Upper lobe of left lung (tissue), 6 donors: ENCODE data around the gene PLXND1. TPM values are rescaled to one million over a fixed set of nuclear protein-coding genes. Genes with fewer than 3 reads are reported as not detected.

ENCODE experiments used
- ATAC-seq, 2 donors: fragments of 200-7000 bp; cut with Tn5 transposase; one replicate each; pipeline ENCODE4 v1.9.1; 2022; ENCODE audit warnings: mild to moderate bottlenecking in 2 of 2, moderate library complexity in 2 of 2; ENCODE audit not compliant: low FRiP score in 2 of 2
- DNase-seq, 2 donors: peaks; one replicate each; pipeline ENCODE4 v3.0.0-alpha.2; 2019 to 2020
- H3K27ac ChIP-seq, 4 donors: fragments of 200-600 bp; sonication (generic); one replicate each; pipeline ENCODE4 v1.5.1; 2016 to 2019
- H3K27me3 ChIP-seq, 4 donors: fragments of 200-600 bp; sonication (generic); one replicate each; pipeline ENCODE4 v1.5.1; 2017 to 2019
- H3K36me3 ChIP-seq, 4 donors: fragments of 200-600 bp; sonication (generic); one replicate each; pipeline ENCODE4 v1.5.1; 2016 to 2019
- H3K4me1 ChIP-seq, 4 donors: fragments of 200-600 bp; sonication (generic); one replicate each; pipeline ENCODE4 v1.5.1; 2018 to 2019
- H3K4me3 ChIP-seq, 4 donors: fragments of 200-600 bp; sonication (generic); one replicate each; pipeline ENCODE4 v1.5.1; 2017 to 2019; ENCODE audit warnings: mild to moderate bottlenecking in 2 of 4, moderate library complexity in 1 of 4
- H3K9me3 ChIP-seq, 4 donors: fragments of 200-600 bp; sonication (generic); one replicate each; pipeline ENCODE4 v1.5.1; 2018 to 2019
- EP300 ChIP-seq, 4 donors: sonication (generic); formaldehyde crosslinking; IDR thresholded peaks; one replicate each; pipeline ENCODE4 v1.5.1; 2017; ENCODE audit warnings: antibody characterized with exemption in 4 of 4, control low read depth in 2 of 4
- POLR2A ChIP-seq, 4 donors: fragments of 450-650 bp; IDR thresholded peaks; one replicate each; pipeline ENCODE4 v1.5.1; 2016 to 2017; ENCODE audit warnings: antibody characterized with exemption in 4 of 4, mild to moderate bottlenecking in 2 of 4
- POLR2AphosphoS5 ChIP-seq, 2 donors: sonication (generic); formaldehyde crosslinking; IDR thresholded peaks; one replicate each; pipeline ENCODE4 v1.5.1; 2017; ENCODE audit warnings: antibody characterized with exemption in 2 of 2
- WGBS, 2 donors: methylation state at CpG; one replicate each; pipeline ENCODE4 v1.1.5; 2017 to 2018; 5-methylcytosine and 5-hydroxymethylcytosine counted together
- total RNA-seq, 6 donors: library from RNA; depleted of rRNA in 4 of 6; stranded (reverse); fragments of >200 nt in 4 of 6; gene quantifications; one replicate each; pipeline versions ENCODE4 v1.1.0 to v1.2.1, GENCODE V29; 2016 to 2021
- TF ChIP-seq, protein P1 (sequence below), 6 experiments: fragments of 450-650 bp in 4 of 6; fragments of 200-600 bp in 2 of 6; sonication (generic) in 2 of 6; IDR thresholded peaks; one replicate each; pipeline ENCODE4 v1.5.1; 2016 to 2019; ENCODE audit warnings: antibody characterized with exemption in 6 of 6
- donor health status: DM: no; HTN: no; CAD: no; lungs with moderate emphysema.
- donor health status: DM: no; HTN: yes; CAD: no; lungs with severe emphysema.

The PLXND1 gene
- total RNA-seq, 6 donors from 2014 or later, result 95.3 to 607 (median 227) TPM

DNA sequence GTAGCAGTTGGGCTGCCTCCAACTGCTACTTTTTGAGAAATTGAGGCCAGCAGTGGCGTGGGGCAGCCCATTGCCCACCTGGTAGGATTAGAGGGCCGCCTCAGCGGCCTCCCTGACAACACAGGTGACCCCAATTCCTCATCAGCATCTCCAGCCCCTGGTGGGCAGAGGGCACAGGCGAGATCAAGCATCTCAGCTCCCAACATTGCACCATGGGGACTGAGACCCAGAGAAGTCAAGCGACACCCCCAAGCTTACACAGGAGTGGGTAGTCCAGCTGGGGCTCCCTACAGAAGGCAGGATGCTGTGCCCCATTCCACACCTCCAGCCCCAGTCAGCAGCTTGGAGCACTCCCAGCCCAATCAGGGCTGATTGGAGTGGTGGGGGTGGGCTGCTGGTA is 63.7 kb downstream of the PLXND1 start:
- DNase-seq (no peak), ATAC-seq (peak in 1 of 2 donors; percentile 6)
- Histone ChIP-seq H3K4me3 (no peak overlapping the region), H3K27me3 (no peaks in the 10 kb centered on the region), H3K36me3 (no peaks in the 10 kb centered on the region), H3K27ac (no peak overlapping the region), H3K4me1 (no peaks in the 10 kb centered on the region), H3K9me3 (no peaks in the 10 kb centered on the region)
- no peak for TF ChIP-seq POLR2A (IDR thresholded peaks at IDR 0.05)
- 89 to 100% methylated on average over 1 to 5 of the region's 5 CpGs for WGBS, 2 donors

DNA sequence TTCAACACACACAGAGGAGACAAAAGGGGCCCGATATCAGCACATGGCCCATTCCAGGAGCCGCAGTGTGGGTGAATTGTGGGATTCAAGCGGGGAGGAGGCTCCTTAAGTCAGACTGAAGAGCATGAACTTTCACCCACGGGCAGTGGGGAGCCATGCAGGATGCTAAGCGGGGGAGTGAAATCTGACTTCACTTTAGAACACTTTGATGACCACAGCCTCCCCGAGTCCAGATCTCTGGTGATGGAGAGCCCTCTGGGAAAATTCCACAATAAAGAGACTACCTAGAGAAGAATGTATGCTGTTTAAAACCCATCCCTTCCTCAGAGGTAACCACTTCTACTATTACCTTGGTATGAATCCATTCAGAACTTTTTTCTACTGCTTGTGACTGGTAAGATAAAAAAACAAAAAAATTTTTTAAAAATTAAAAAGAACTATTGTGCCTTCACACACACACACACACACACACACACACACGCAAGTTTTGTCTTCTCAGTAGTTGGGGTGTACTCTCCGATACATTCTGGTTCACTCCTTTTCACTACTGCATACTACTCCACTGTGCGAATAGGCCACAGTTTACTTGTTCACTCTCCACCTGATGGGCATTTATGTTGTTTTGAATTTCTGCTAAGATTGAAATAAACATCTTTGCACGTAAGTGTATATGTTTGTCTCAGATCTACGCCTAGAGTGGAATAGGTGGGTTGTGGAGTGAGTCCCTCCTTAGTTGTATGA is 65.5 kb downstream of the PLXND1 start:
- Histone ChIP-seq H3K36me3 (no peaks in the 10 kb centered on the region), H3K4me1 (no peaks in the 10 kb centered on the region), H3K4me3 (no peak overlapping the region), H3K27ac (no peak overlapping the region), H3K27me3 (no peaks in the 10 kb centered on the region), H3K9me3 (no peaks in the 10 kb centered on the region)
- 92 to 93% methylated on average over 11 of the region's 11 CpGs for WGBS, 2 donors
- no peak for ATAC-seq
- TF ChIP-seq POLR2A (IDR thresholded peaks at IDR 0.05), result no peak
- TF ChIP-seq, protein P1, sequence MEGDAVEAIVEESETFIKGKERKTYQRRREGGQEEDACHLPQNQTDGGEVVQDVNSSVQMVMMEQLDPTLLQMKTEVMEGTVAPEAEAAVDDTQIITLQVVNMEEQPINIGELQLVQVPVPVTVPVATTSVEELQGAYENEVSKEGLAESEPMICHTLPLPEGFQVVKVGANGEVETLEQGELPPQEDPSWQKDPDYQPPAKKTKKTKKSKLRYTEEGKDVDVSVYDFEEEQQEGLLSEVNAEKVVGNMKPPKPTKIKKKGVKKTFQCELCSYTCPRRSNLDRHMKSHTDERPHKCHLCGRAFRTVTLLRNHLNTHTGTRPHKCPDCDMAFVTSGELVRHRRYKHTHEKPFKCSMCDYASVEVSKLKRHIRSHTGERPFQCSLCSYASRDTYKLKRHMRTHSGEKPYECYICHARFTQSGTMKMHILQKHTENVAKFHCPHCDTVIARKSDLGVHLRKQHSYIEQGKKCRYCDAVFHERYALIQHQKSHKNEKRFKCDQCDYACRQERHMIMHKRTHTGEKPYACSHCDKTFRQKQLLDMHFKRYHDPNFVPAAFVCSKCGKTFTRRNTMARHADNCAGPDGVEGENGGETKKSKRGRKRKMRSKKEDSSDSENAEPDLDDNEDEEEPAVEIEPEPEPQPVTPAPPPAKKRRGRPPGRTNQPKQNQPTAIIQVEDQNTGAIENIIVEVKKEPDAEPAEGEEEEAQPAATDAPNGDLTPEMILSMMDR (IDR thresholded peaks at IDR 0.05), result no peak
- no peak for TF ChIP-seq POLR2AphosphoS5 (IDR thresholded peaks at IDR 0.05)
- no peak for TF ChIP-seq EP300 (IDR thresholded peaks at IDR 0.05)
- DNase-seq, result no peak

- TF ChIP-seq EP300 (IDR thresholded peaks at IDR 0.05) (no peak), POLR2AphosphoS5 (IDR thresholded peaks at IDR 0.05) (no peak), POLR2A (IDR thresholded peaks at IDR 0.05) (no peak)
- TF ChIP-seq, protein P1 (IDR thresholded peaks at IDR 0.05), result no peak
- WGBS, 2 donors, result 87 to 91% methylated on average over 8 of the region's 8 CpGs
- Histone ChIP-seq H3K9me3 (no peaks in the 10 kb centered on the region), H3K4me3 (no peak overlapping the region), H3K36me3 (no peaks in the 10 kb centered on the region), H3K4me1 (no peaks in the 10 kb centered on the region), H3K27me3 (no peaks in the 10 kb centered on the region), H3K27ac (peak overlapping the region in 1 of 4 donors; percentile 1)
- DNase-seq, result no peak
- ATAC-seq, result no peak
These were observed 67.3 kb downstream of the PLXND1 start for GRCh38 chr3:129539206-129539605.

- no peaks in the 10 kb centered on the region for H3K4me1 ChIP-seq
- no peaks in the 10 kb centered on the region for H3K36me3 ChIP-seq
- no peak for TF ChIP-seq EP300 (IDR thresholded peaks at IDR 0.05)
- TF ChIP-seq, protein P1 (IDR thresholded peaks at IDR 0.05), result no peak
- TF ChIP-seq POLR2A (IDR thresholded peaks at IDR 0.05), result no peak
- no peak for TF ChIP-seq POLR2AphosphoS5 (IDR thresholded peaks at IDR 0.05)
- DNase-seq, result no peak
- H3K27ac ChIP-seq, result no peak overlapping the region
- H3K9me3 ChIP-seq, result no peaks in the 10 kb centered on the region
- WGBS, 2 donors, result 77 to 93% methylated on average over 2 to 3 of the region's 3 CpGs
- no peaks in the 10 kb centered on the region for H3K27me3 ChIP-seq
- H3K4me3 ChIP-seq, result no peak overlapping the region
- ATAC-seq, result no peak
These were observed 69.7 kb downstream of the PLXND1 start for GRCh38 chr3:129536804-129537203.

DNA sequence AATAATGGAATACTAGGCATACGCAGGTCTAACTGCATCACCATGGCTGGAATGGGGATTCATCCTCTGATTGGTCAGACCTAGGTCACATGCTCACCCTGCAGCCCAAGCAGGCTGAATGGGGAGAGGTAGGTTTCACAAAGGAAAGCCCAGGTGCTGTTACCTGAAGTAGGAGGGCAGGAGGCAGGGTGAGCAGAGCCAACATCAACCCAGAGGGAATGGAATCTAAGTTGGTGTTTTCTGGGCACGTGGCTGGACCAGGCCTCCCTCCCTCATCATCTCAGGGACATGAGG is 70.2 kb downstream of the PLXND1 start:
- 77 to 88% methylated on average over 2 of the region's 2 CpGs for WGBS, 2 donors
- Histone ChIP-seq H3K4me3 (no peak overlapping the region), H3K36me3 (no peaks in the 10 kb centered on the region), H3K9me3 (no peaks in the 10 kb centered on the region), H3K27me3 (no peaks in the 10 kb centered on the region), H3K27ac (no peak overlapping the region), H3K4me1 (no peaks in the 10 kb centered on the region)
- ATAC-seq (no peak), DNase-seq (no peak)
- TF ChIP-seq EP300 (IDR thresholded peaks at IDR 0.05), result no peak
- TF ChIP-seq, protein P1 (IDR thresholded peaks at IDR 0.05), result no peak
- TF ChIP-seq POLR2AphosphoS5 (IDR thresholded peaks at IDR 0.05), result no peak
- no peak for TF ChIP-seq POLR2A (IDR thresholded peaks at IDR 0.05)
